ENCODE measurements around the gene WDR90.

- TF ChIP-seq CTCF (IDR thresholded peaks at IDR 0.05; ENCODE audit: low read length) (no peak), EZH2 (IDR thresholded peaks at IDR 0.05; ENCODE audit: borderline replicate concordance, low read length) (no peak)
These were observed 22.2 kb upstream of the WDR90 start for GRCh38 chr16:626787-627453.
